Measurements from ENCODE around the gene ZNF433. TPM values are rescaled to one million over a fixed set of nuclear protein-coding genes. Genes with fewer than 3 reads are reported as not detected.

ZNF433 gene
- total RNA-seq: 4.2 and 5.0 TPM in 2 replicates

GRCh38 chr19:12035220-12036172 lies at the start of gene ZNF433:
Gene ZNF433, minus strand, starts transcription at chr19:12035679. Its CDS starts 140 bp downstream, at chr19:12035539.

GRCh38 chr19:12064590-12065538 lies 29.4 kb upstream of the ZNF433 start, which contains the start of gene ZNF844:
Gene ZNF844, plus strand, starts transcription at chr19:12064731. Its CDS starts 143 bp downstream, at chr19:12064874.

GRCh38 chr19:12052497-12053169 lies 17.2 kb upstream of the ZNF433 start, which contains the start of gene ZNF878:
Gene ZNF878, minus strand, starts transcription at chr19:12052961. Its CDS starts 160 bp downstream, at chr19:12052801.

GRCh38 chr19:11964858-11965645 lies 70.4 kb downstream of the ZNF433 start, which contains the start of gene ZNF763:
Gene ZNF763, plus strand, starts transcription at chr19:11965040. Its CDS starts 169 bp downstream, at chr19:11965209.

Other genes with a start within 250 kb of the ZNF433 start
- 4.4 and 5.3 TPM in 2 replicates for gene ZNF491, start 237.2 kb downstream of the ZNF433 start, total RNA-seq
- 9.8 and 11.9 TPM in 2 replicates for gene ZNF440, start 221.4 kb downstream of the ZNF433 start, total RNA-seq
- 8.9 and 11.0 TPM in 2 replicates for gene ZNF439, start 187.0 kb downstream of the ZNF433 start, total RNA-seq
- 19.3 and 20.1 TPM in 2 replicates for gene ZNF69, start 147.9 kb downstream of the ZNF433 start, total RNA-seq
- 9.2 and 11.9 TPM in 2 replicates for gene ZNF700, start 110.6 kb downstream of the ZNF433 start, total RNA-seq
- 1.2 and 2.7 TPM in 2 replicates for gene ZNF763, start 70.6 kb downstream of the ZNF433 start, total RNA-seq
- 0.18 TPM in 1 of 2 replicates, not detected in the other for gene ZNF878, start 17.3 kb upstream of the ZNF433 start, total RNA-seq
- 6.7 and 8.0 TPM in 2 replicates for gene ZNF844, start 29.1 kb upstream of the ZNF433 start, total RNA-seq
- 5.6 and 5.9 TPM in 2 replicates for gene ZNF20, start 104.7 kb upstream of the ZNF433 start, total RNA-seq
- gene ZNF625, start 121.1 kb upstream of the ZNF433 start, total RNA-seq: 14.5 and 14.6 TPM in 2 replicates
- gene ZNF136, start 127.4 kb upstream of the ZNF433 start, total RNA-seq: 7.1 and 8.9 TPM in 2 replicates